Measurements from ENCODE around the gene TAT.
"Not testable (repeated sequence)": the region's sequence is repeated elsewhere in the genome, so short reads cannot be mapped to it uniquely, and the experiment has no call there.

Gene TAT

GRCh38 chr16:71585318-71585703 is 8.4 kb upstream of the TAT start:
- DNase-seq (ENCODE audit: low read depth in 1 of 2, low spot score in 1 of 2): no peak

- DNase-seq (ENCODE audit: low read depth in 1 of 2, low spot score in 1 of 2): no peak
Observed at GRCh38 chr16:71584543-71585317, 7.8 kb upstream of the TAT start.

GRCh38 chr16:71582553-71582848 is 5.6 kb upstream of the TAT start:
- DNase-seq (ENCODE audit: low read depth in 1 of 2, low spot score in 1 of 2): not testable (repeated sequence)

- DNase-seq (ENCODE audit: low read depth in 1 of 2, low spot score in 1 of 2): no peak
Observed at GRCh38 chr16:71574702-71575101, 2.2 kb downstream of the TAT start.

DNA sequence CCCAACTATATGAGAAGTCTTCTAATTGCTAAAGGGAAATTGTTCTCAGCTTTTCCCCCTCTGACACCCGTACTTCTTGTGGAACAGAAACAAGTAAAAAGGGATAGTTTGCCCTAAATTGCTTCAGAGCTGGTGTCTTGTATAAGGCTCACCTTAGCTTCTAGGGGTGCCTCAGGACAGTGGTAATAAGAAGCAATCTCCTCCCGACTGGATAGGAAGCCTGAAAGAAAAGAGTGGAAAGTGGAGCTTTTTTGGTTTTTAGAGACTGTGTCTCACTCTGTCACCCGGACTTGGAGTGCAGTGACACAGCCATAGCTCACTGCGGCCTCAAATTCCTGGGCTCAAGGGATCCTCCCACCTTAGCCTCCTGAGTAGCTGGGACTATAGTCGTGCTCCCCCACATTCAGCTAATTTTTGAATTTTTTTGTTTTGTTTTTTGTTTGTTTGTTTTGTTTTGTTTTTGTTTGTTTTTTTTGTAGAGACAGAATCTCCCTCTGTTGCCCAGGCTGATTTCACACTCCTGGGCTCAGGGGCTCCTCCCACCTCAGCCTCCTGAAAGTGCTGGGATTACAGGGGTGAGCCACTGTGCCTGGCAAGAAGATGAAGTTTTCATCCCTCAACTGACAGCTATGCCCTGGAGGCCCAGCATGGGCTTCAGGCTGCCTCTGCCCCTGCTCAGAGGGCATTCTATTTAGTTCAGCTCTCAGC is 3.4 kb downstream of the TAT start:
- no peak for DNase-seq (ENCODE audit: low read depth in 1 of 2, low spot score in 1 of 2)

DNA sequence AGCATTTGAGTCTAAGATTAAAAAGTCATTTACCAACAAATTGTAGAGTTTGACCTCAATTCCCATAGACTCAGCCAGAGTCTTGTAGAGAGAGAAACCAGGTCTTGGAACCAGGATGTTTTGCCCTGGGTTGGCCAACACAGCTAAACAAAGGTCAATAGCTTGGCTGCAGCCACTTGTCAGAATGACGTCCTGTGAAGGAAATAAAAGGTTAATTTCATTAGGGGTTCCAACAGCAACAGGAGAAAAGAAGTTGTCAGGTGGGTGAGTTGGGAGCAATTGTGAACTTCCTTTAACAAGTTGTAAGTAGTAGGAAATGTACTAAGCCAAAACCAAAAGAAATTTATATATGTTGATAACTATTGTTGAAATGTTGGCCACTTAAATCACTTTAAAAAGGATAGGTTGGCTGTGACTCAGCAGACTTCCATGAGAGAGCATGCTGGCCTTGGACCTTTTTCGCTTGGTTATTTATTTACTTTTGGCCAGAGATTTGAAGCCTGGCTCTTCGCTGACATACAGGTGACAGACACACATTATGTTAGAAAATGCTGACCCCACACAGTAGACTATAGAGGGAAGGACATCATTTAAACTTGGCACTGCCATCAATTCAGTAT is 4.3 kb downstream of the TAT start:
- no peak for DNase-seq (ENCODE audit: low read depth in 1 of 2, low spot score in 1 of 2)

DNA sequence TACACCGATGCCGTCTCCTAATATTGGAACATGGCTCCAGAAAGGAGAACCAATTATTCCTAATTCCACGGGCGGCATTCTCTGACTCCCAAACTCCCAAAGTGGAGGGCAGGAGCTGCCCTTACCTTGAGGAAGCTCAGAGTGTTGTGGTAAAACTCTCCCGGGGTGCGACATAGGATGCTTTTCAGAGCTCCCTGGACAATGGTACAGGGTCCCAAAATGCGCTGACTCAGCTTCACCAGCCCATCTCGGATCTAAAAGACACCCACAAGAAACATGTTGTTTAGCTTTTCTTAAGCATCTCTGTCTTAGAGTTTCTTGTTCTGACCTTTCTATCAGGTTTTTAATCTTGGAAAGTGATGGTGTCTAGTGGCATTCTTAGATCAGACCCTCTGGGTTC is 6.7 kb downstream of the TAT start:
- DNase-seq (ENCODE audit: low read depth in 1 of 2, low spot score in 1 of 2): no peak

DNA sequence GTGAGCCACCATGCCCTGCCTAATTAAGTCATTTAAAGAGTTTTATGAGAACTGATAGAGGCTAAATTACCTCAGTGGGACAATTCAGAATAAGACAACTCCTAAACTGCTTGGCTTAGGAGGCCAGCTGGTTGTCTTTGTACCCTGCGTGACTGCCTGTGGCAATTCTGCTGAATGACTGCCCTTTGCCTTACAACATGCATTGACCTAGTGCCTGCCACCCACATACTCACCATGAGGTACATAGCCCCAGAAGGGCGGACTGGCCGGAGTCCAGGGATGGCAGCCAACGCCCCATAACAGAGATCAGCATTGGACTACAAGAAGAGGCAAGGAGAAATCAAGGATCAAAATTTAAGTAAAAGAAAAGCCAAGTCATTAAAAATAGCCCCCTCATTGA is 7.3 kb downstream of the TAT start:
- no peak for DNase-seq (ENCODE audit: low read depth in 1 of 2, low spot score in 1 of 2)

- no peak for DNase-seq (ENCODE audit: low read depth in 1 of 2, low spot score in 1 of 2)
Observed at GRCh38 chr16:71568551-71568950, 8.3 kb downstream of the TAT start.

DNA sequence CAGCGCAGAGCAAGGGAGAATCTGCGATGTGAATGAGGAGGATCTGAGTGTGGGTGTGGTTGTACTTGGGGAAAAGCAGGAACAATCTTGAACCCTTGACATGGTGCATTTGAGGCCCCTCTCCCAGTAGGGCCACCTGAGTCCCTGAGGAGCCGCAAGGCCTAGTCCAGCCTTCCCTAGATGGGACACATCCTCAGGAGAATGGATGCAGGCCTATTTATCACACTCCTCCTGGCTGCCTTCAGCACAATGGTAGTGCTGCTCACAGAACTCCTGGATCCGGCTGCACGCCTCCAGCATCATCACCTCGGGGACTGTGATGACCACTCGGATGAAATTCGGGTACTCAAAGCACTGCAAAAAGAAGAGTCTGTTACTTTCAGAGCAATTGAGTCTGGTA is 9.0 kb downstream of the TAT start:
- no peak for DNase-seq (ENCODE audit: low read depth in 1 of 2, low spot score in 1 of 2)

DNA sequence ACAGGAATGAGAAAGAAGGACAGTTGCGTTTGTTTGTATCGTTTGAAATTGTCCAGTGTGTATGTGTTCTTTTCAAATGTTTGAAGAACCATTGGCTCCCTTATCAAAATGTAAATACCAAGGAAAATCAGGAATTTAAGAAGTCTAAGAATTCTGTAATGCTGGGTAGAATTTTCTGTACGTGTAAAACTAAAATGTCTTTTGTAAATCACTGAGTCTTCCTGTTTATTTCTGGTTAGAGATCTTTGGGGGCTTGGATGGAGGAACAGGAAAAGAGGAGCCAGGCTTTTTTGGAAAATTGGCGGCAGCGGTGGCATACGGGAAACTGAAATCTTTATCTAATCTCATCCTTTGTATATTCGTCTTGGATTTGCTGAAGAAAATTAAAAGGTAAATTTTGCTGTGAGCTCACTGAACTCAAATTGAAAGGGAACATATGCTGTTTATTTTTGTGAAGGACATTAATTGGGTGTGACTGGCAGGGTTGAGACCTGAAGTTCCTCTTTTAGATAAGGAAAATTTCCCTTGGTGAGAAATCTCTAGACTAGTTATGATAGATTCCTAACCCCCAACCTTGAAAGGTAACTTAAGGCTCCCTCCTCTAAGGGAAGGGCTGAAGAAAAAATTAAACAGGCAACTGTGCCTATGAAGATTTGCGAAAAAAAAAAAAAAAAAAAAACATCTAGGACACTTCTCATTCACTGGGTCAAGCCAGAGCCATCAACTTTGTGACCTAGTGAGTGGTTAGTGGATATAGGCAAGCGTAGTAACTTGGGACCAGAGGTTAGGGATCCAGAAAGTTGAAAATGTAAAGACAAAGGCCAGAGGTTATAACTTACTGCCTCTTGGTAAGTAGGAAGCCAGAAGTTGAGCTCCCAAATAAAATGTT is 10.8 kb downstream of the TAT start:
- DNase-seq (ENCODE audit: low read depth in 1 of 2, low spot score in 1 of 2): no peak

DNA sequence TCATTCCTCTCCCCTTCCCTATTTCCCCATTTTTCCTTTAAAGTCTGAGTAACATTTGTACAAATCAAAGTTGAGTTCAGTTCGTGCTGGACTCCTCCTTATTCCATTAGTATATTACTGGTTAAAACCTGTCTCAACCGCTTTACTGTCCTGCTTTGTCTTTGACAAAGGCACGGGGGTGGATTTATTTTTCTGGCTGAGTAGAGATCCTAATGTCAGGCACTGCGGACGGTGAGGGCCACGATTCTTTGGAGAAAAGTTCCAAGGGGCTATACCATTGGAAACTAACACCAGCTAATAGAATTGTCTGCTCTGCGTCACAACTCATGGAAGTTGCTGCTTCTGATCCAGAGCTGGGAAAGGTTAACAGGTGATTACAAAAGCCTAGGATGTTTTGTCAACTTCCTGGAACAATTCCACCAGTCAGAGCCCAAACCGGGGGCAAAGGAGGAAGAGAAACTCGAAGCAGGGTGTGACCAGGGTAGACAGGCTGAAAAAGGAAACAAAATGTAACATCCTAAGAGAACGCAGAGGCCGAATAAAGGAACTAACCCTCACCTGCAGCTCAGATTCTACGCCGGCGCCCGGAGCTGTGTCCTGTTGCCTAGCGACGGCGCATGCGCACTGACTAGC is 12.4 kb downstream of the TAT start:
- peak in 1 of 2 donors; percentile 2 for DNase-seq (ENCODE audit: low read depth in 1 of 2, low spot score in 1 of 2)

GRCh38 chr16:71562552-71562951 is 14.3 kb downstream of the TAT start:
- no peak for DNase-seq (ENCODE audit: low read depth in 1 of 2, low spot score in 1 of 2)

- DNase-seq (ENCODE audit: low read depth in 1 of 2, low spot score in 1 of 2): not testable (repeated sequence)
Observed at GRCh38 chr16:71561886-71562285, 15.0 kb downstream of the TAT start.

GRCh38 chr16:71559855-71560254 is 17.0 kb downstream of the TAT start:
- DNase-seq (ENCODE audit: low read depth in 1 of 2, low spot score in 1 of 2): no peak

DNA sequence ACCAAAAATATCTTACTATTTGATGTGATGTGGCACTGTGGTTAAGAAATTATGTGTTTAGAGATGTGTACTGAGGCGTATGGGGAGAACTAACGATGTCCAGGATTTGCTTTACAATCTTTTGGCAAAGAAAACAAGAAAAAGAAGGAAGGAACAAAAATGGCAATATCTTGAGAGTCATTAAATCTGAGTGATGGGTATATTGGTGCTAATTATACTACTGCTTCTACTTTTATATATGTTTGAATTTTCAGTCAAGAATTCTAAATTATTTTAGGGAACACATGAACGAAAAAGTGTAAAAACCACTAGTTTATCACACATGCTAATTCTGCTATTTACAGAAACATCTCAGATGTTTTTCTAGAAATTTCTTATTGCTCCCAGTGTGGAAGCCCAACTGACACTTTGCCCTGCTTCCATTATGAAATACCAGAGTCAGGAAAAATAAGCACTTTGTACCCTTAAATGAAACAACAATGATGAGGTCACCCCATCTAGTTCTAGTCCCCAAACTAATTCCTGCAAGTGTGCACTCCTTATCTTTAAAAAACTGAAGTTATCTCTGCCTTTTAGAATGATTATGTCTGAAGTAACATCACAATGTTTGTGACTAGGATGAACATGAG is 18.8 kb downstream of the TAT start:
- no peak for DNase-seq (ENCODE audit: low read depth in 1 of 2, low spot score in 1 of 2)

- no peak for DNase-seq (ENCODE audit: low read depth in 1 of 2, low spot score in 1 of 2)
Observed at GRCh38 chr16:71557299-71557698, 19.6 kb downstream of the TAT start.

DNA sequence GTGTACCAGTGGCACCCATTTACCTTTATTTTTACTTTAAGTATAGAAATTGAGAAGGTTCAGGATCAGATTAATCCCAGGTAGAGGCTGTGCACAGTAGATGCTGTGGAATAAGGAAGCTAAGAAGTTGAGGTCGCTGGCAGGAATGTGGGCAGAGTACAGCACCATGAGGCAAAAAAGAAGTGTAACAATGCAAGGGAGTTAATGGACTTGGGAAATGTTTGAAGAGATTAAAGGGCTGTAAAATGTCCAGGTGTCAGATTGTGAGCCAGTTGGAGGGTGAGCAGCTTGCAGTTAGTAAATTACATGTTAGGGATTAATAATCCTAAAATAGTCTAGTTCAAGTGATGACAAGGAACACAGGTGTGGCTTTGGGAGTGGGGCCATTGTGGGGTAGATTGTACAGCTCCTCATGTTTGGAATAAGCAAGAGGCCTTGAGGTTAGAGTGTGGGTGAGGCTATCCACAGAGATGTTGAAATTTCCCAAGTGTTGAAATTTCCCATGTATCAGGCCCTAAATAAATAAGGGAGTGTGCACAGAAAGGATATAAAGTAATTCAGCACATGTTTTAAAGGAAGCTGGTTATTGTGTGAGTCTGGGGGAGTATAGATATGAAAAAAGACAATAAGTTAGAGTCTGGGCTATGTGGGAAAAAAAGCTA is 21.5 kb downstream of the TAT start:
- DNase-seq (ENCODE audit: low read depth in 1 of 2, low spot score in 1 of 2): no peak

GRCh38 chr16:71552698-71553503 is 24.0 kb downstream of the TAT start:
- DNase-seq (ENCODE audit: low read depth in 1 of 2, low spot score in 1 of 2): no peak
